GM19240 (cell line): Measurements from ENCODE around the gene FBXL13.
"Not testable (repeated sequence)": the region's sequence is repeated elsewhere in the genome, so short reads cannot be mapped to it uniquely, and the experiment has no call there.

Source experiments
- DNase-seq: peaks from one replicate; pipeline ENCODE4 v3.0.0; 2011; ENCODE audit warnings: low spot score; ENCODE audit not compliant: insufficient read length

The FBXL13 gene

DNA sequence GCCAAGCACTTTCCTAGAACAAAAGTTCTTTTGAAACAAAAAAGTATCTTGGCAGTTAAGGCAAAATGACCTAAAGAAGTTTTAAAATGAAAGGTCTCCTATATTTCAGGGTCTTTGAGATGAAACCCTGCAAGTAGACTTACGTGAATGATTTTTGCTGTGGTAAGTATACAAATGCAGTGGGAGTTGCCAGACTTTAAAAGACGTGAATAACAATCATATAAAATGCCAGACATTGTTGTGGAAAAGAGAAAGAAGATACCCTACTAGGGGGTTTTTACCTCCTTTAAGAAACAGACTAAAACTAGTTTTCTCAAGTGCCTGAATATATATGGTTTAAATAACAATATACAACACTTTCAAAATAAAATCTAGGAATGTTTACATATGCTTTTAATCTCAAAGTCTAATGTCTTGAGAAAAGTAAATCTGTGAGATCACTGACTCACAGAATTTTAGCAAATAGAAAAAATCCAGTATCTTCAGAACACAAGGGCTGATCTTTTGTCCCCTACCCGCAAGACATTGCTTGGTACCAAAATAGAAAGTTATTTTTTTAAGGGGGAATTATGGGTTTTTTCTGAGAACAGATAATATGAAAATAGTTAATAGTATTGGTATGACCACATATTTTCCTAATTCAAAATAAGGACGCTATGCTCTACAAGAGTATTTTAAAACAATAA is 132.3 kb downstream of the FBXL13 start:
- no peak for DNase-seq

DNA sequence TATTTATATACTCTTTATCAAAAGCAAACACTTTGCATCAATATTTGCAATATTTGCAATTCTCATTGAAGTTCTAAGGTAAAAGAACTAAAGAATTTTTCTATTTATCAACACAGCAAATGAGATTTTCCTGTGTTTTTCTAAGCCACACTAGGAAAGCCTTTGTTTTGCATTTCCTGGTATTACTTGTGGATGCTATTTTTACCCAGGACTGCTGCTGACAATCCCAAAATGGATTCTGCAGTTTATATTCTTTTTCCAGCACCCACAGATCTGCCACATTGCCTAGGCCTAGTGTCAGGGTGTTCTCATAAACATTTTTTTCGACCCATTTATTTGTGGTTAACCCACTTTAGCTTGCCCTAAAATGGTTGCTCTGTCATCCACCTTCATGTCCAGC is 135.9 kb downstream of the FBXL13 start:
- DNase-seq, result no peak

DNA sequence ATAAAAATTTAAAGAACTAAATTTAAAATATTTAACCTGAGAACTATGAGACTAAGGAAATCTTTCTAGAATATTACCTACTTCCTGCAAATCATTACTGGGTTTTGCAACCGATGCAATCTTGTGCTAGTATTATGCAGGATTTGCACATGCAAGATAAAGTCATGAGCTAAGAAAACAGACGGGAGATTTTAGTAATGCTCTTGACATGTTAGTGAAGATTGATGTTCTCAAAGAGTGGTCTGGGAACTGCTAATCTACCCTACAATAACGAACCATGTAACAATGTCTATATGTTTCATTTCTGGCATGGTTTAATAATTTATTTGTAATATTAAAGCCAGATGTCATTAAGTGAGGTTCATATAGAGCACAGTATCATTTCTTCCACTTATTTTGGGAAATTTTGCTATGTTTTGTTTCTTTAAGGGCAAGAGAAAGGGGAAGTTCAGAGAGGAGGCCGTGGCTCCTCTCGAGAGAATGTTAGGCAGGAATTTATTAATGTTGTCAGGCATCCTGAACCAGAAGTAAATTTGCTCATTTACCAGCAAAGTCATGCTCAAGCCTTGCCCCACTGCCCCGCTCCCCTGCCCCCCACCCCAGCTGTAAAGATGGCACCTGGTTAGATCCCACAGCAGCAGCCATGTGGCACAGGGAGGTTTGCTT is 139.0 kb downstream of the FBXL13 start:
- DNase-seq, result no peak

DNA sequence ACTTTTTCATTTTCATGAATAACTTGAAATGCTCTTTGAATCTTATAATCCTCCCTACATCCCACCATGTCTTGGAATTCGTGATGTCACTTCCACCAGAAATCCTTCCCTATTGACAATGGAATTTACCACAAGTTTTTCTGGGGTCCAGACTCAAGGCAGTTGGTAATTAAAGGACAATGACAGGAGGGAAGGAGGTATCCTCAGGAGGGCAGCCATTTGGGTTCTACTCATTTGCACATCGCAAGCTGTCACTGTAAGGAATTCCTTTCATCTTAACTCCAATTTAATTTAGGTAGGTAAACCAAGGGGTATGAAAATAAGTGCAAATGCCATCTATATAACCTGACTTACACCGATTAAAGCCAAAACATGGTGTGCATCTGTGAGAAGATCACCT is 139.9 kb downstream of the FBXL13 start:
- no peak for DNase-seq

DNA sequence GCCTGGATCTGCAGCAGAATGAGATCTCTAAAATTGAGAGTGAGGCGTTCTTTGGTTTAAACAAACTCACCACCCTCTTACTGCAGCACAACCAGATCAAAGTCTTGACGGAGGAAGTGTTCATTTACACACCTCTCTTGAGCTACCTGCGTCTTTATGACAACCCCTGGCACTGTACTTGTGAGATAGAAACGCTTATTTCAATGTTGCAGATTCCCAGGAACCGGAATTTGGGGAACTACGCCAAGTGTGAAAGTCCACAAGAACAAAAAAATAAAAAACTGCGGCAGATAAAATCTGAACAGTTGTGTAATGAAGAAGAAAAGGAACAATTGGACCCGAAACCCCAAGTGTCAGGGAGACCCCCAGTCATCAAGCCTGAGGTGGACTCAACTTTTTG is 140.4 kb downstream of the FBXL13 start:
- no peak for DNase-seq

DNA sequence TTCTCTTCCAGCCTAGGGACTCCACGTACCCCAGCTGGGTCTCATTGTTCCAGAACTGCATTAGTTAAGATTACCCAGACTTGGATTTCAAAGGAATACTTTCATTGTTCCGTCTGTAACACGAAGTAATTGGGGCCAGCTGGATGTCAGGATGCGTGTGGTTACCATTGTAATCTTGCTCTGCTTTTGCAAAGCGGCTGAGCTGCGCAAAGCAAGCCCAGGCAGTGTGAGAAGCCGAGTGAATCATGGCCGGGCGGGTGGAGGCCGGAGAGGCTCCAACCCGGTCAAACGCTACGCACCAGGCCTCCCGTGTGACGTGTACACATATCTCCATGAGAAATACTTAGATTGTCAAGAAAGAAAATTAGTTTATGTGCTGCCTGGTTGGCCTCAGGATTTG is 140.8 kb downstream of the FBXL13 start:
- no peak for DNase-seq

DNA sequence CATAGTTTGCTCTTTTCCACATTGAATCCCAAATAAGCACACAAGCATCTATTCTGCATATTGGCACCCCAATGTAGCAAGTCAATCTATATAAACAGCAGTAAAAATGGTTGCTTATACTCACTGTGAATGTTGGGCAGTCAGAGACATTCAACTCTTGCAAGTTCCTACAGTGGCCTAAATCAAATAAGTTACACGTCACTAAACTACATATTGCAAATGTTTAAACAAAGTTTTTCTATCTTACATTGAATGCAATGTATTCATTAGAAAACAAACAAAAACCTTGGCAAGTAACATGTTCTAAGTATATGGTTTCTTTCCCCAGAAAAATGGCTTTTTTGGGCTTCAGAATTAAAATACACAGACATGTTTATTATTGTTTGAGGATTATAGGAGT is 142.8 kb downstream of the FBXL13 start:
- no peak for DNase-seq

DNA sequence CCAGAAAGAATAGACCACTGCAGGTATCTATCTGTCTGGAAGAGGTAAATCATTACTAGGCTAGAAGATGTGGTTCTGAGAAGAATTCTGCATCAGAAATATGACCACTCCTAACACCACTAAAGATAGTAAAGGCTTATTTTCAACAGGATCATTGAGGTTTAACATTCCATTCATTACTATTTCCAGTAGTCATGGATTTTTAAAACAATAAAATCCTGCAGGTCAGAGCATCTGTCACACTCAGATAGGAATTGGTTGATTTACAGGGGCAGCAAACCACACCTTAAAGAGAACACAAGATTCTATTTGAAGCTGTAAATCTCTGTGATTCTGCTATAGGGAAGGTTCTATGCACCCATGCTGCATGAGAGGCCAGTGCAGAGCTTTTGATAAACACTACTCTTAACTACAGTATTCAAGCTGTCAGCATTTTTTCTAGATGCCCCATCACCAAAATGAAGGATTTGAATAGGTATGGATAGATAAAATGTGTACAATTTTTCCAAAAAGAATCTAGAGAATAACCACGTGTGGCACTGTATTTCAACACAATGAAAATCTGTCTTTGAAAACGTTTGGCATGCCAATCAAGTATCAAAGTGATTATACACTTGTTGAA is 147.2 kb downstream of the FBXL13 start:
- no peak for DNase-seq

DNA sequence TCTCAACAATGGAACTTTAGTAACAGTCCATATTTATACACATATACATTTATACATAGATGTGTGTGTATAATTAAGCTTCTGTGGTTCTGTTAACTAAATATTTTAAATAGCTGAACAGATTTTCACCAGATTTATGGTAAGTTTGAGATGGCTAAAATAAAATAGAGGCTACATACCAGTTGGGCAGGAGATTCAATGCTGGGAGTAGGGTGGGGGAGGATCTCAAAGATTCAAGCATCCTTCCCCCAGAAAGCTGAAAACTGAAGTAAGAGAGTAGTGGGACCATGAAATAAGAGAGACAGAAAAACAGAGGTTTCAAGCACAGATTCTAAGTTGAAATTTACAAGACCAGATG is 147.8 kb downstream of the FBXL13 start:
- DNase-seq, result no peak

DNA sequence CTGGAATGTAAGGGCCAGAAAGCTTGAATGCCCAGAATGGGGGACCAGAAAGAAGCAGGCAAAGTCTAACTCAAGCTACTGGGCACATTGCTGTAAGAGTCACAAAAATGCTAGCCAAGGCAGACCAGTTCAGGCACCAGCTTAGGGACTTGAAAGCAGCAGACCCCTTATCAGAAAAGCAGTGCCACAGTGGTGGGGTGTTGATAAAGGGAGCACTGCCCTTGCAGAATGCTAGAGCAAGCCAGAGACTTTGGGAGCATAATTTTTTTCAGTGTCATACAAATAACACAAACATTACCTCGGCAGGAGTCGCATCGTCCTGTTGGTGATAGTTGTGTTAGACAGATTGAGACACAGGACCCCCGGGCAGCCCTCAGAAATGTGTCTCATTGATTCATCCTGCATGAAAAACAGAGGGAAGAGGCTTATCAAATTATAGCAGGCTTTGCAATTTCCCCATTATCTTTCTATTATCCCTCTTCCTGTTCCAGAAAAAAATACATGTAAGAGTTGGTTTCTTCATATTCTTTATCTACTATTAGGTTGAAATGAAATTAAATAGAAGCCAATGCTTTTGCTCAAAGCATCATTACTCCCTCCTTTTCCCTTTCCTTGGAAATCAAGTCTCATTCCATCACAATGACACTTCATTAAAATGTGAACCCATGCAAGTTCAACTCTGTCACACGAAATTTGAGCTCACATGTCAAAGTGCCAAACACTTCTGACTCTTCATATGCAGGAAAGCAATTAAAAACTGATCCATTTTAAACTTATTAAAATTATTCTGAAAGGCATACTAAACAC is 148.4 kb downstream of the FBXL13 start:
- DNase-seq, result no peak

DNA sequence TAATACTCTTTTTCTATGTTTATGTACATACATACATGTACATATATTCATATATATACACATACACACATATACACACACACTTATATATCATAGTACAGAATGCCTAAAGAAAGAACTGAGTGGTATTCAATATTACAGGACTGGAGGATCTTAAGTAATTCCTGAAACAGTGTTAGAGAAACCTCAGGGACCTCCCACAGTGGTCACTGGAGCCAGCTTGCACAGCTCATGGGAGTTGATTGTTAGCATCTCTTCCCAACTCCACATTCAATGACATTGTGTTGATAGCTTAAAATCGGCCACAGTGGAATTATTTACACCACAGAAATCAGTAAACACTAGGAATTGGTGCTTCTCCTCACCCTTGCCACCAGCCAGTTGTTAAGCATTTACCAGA is 155.8 kb downstream of the FBXL13 start:
- DNase-seq, result no peak

DNA sequence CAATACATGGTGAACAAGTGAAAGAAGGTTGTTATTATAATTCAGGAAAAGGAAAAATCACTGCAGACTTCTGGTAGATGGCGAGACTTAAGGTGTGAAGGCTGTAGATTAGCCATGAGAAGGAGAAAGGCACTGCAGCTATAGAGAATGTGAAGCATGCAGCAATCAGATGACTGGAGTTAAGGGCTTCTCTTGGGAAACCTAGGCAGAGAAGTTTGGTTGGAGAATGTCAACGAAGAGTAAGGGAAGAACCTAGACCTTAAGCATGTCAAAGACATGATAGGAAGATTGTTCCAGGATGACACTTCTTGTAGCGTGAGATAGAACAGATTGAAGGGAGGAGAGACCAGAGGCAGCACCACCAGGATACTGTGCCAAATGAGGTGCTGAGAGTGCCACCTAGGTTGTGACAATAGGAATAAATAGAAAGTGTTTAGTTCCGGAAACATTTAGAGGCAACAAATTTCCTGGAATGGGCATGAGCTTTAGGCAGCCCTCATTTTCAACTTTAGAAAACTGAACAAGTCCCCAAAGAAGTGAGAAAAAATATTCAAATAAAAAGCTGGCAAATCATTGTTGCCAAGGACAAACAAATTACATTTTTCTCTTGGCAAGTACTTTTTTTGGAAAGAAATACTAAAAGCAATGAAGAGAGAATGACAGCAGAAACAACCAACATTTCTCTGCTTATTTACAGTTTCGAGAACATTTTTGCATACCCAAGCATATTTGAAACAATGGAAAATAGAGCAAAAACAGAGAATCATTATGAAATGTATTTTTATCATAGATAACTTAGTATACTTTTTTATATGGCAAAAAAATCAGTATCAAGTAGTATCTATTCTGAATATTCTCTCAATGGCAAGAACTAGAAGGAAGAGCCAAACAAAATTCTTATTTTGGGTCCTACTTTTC is 156.9 kb downstream of the FBXL13 start:
- DNase-seq, result no peak

DNA sequence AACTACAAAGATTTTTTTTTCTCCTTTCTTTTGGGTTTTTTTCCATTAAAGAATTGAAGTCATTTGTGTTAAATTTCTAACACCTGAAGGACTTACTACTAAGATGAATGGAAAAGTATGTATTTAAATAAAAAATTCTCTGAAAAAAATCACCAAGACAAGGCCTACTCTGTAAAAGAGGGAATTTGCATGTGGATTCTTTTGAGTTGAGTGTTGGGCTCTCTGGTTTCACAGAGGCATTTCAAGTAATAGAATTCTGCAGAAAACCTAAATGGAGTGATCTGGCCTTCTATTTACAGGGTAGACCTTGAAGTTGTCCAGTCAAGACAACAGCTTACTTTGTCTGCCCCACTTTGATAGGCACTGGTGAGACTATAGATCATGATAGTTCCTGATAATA is 157.7 kb downstream of the FBXL13 start:
- DNase-seq, result no peak

DNA sequence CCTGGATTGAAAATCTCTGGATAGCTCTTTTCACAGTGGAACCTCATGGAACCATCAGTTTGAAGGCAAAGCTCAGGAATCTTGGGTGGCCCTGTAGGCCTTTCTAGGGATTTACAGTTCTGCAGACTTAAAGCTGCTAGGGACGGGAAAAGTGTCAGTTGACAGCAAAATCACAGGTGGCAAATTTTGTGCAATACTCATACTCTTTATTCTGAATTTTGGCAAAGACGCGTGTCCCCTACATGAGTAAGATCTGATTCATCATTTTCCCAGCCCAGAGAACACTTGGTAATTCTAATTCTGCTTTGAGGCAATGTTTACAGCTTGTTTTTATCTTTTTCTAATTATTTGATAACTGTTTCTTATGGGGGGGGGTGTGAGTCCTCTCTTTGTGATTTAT is 158.2 kb downstream of the FBXL13 start:
- DNase-seq, result no peak

DNA sequence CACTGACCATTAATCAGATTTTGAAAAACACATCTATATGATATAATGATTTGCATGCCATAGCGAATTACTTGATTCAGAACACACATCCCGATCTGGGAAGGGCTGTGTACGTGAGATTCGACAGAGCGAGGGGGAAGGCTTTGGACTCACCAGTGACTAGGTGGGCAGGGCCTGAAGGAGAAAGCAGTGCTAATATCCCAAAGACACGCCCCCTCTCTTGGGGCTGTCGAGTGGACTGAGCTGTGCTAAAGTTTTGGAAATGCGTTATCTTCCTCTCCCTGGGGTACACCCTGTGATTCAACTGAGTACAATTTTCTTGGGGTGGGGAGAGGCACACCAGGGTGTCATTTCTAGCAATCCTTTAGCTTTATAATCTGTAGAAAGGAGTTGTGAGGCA is 160.0 kb downstream of the FBXL13 start:
- no peak for DNase-seq

DNA sequence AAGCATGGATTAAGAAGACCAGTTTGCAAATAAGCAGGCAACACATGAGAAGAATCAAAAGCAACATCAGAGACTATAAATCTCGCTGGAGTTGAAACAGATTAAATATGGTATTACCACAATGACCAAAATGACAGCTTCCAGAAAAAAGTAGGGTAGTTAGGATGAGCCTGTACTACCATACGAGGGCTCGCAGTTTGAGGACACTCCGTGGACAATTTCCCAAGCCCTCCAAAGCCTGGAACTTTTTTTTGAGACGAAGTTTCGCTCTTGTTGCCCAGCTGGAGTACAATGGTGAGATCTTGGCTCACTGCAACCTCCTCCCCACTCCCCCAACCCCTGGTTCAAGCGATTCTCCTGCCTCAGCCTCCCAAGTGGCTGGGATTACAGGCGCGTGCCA is 160.8 kb downstream of the FBXL13 start:
- no peak for DNase-seq

DNA sequence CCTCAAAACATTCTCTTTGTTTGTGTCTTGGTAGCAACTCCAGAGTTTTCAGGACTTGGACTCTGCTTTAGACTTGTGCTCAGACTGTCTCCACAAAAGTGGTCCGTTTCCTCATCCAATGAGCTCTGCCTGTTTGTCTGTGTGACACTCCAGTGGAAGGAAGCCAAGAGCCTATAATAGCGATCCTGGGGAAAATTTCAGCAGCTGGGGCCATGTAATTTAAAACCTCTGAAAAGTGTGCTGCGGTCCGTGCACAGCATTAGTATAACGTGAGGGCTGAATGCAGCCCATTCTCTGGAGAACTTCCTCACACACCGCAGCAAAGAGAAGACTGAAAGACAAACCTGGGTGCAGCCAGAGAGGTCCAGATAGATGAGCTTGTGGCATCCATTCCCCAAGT is 161.9 kb downstream of the FBXL13 start, which contains the start of gene LRRC17:
TSS of gene LRRC17 (plus strand) at position 259 of the 400 bp plus-strand sequence. CDS start 20,914 bp downstream, outside the sequence.
- DNase-seq, result no peak

DNA sequence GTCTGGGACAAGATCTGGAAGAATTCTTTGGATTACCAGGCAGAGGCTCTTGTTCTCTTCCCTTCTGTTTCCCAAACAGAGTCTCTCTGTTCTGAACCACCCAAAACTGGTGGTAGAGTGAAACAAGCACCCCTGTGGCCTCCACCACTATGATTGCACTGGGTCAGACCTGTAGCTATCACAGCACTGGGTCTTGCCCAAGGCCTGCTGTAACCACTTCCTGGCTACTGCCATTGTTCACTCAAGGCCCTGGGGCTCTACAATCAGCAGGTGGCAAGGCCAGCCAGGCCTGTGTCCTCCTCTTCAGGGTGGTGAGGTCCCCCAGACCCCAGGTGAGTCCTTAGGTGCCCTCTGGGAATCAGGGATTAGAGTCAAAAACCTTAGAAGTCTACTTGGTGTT is 165.9 kb downstream of the FBXL13 start:
- DNase-seq, result no peak

DNA sequence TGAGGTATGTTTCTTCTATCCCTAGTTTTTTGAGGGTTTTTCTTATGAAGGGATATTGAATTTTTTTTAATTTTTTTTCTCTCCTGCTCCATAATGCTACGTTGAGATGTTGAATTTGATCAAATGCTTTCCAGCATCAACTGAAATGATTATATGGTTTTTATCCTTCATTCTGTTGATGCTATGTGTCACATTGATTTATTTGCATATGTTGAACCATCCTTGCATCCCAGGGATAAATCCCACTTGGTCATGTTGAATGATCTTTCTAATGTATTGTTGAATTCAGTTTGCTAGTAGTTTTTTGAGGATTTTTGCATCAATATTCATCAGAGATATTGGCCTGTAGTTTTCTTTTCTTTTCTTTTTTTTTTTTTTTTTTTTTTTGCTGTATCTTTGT is 171.0 kb downstream of the FBXL13 start:
- not testable (repeated sequence) for DNase-seq

DNA sequence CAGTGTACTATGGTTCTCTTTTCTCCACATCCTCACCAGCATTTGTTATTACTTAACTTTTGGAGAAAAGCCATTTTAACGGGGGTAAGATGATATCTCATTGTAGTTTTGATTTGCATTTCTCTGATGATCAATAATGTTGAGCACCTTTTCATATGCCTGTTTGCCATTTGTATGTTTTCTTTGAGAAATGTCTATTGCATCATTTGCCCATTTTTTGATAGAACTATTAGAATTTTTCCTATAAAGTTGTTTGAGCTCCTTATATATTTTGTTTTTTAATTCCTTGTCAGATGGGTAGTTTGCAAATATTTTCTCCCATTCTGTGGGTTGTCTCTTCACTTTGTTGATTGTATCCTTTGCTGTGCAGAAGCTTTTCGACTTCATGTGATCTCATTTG is 172.5 kb downstream of the FBXL13 start:
- DNase-seq, result not testable (repeated sequence)

DNA sequence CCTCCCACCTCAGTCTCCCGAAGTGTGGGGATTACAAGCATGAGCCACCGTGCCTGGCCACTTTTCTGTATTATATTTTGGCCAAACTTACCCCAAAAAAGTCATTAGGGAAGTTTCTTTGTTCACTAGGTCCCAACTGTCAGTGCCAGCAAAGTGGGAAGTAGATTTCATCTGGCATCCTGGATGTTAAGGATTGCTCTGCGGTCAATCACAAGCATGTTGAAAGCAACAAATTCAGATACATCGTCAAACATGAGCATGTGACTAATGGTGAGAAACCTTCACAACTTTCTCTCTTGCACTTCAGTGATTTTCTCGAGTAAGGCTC is 176.1 kb downstream of the FBXL13 start:
- DNase-seq, result no peak
